Muscle layer of colon (tissue), 2 donors: Measurements from ENCODE around the gene HIPK4.

Experiments used
- H3K27ac ChIP-seq: one replicate; pipeline ENCODE4 v1.7.0; 2013; ENCODE audit warnings: low read depth, mild to moderate bottlenecking, low read length, moderate library complexity
- H3K27me3 ChIP-seq, 2 donors: one replicate each; pipeline ENCODE4 v1.7.0; 2013; ENCODE audit warnings: low read length in 2 of 2, mild to moderate bottlenecking in 2 of 2; ENCODE audit not compliant: insufficient read depth in 2 of 2, control insufficient read depth in 1 of 2
- H3K36me3 ChIP-seq: one replicate; pipeline ENCODE4 v1.7.0; 2013; ENCODE audit warnings: mild to moderate bottlenecking, low read length; ENCODE audit not compliant: insufficient read depth
- H3K4me1 ChIP-seq: one replicate; pipeline ENCODE4 v1.7.0; 2013; ENCODE audit warnings: mild to moderate bottlenecking, low read length; ENCODE audit not compliant: insufficient read depth
- H3K4me3 ChIP-seq, 2 donors: one replicate each; pipeline ENCODE4 v1.7.0; 2013; ENCODE audit warnings: low read length in 2 of 2, low read depth in 1 of 2, mild to moderate bottlenecking in 1 of 2, moderate library complexity in 1 of 2
- H3K9ac ChIP-seq: one replicate; pipeline ENCODE4 v1.7.0; 2013; ENCODE audit warnings: low read length
- H3K9me3 ChIP-seq: one replicate; pipeline ENCODE4 v1.7.0; 2013; ENCODE audit warnings: mild to moderate bottlenecking, low read length
- donor health status: abdominal sarcoma.
- donor health status: Adenocarcinoma of cecum.

Gene HIPK4

DNA sequence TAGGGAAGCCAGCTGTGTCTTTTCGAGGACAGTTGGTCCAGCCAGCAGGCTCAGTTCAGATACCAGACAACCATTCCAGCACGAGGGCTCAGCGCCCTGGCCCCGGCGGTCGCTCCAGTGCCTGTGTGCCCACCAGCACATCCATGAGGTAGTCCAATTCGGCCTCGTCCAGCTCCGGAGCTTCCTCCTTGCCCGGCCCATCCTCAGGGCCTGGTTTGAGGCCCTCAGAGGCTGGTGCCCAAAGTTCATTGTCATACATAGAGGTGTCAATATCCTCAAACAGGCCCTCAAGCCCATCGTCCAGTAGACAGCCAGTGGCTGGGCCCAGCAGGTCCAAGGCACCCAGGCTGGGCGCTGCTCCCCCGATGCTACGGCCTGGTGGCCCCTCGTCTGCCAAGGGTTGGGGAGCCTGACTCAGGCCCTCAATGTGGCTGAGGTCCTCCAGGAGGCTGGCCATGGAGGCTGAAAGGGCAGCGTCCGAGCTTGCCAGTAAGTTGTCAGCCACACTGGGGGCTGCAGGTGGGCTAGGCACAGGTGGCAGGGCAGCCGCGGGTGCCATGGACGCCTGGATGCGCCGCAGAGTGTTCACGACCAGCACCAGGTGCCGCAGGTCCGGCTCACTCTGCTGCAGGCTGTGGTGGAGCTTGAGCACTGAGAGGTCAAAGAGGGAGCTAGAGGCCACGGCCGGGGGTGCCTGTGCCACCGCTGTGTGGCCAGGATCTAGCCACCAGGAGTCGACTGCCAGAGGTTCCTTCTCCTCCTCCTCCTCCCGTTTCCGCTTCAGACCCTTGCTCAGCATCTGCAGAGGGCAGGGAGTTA lies 33.0 kb upstream of the HIPK4 start:
- Histone ChIP-seq H3K9ac (no peak overlapping the region), H3K9me3 (no peaks in the 10 kb centered on the region), H3K27ac (peak overlapping the region; percentile 100), H3K4me3 (peak overlapping the region in 1 of 2 donors; percentile 23), H3K27me3 (no peaks in the 10 kb centered on the region), H3K4me1 (peaks cover 31% of the 10 kb centered on the region), H3K36me3 (peaks cover 14% of the 10 kb centered on the region)

DNA sequence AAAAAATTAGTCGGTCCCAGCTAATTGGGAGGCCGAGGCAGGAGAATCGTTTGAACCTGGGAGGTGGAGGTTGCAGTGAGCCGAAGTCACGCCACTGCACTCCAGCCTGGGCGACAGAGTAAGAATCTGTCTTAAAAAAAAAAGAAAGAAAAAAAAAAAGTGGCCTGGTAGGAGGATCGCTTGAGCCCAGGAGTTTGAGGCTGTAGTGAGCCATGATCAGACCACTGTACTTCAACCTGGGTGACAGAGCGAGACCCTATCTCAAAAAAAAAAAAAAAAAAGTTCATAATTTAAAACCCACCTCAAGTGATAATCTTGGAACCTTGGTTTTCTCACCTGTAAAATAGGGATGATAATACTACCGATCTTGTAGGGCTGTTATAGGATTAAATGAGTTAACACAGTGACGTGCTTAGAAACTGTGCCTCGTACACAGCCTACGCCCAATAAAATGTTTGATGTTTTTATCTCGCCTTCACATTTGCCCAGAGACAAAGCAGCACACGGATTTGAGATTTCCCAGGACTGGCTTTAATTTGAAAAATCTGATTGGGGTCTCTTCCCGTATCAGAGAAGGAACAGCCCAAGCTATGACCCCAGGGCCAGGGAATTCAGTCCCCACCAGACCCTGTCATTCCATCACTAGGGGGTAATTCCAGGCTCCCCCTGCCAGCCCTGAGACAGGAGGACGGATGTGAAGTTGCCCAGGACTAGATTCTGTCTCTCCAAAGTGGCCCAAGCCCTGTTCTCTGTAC lies 32.2 kb upstream of the HIPK4 start:
- Histone ChIP-seq H3K4me1 (peaks cover 34% of the 10 kb centered on the region), H3K9me3 (no peaks in the 10 kb centered on the region), H3K27ac (peak overlapping the region; percentile 100), H3K36me3 (peaks cover 14% of the 10 kb centered on the region), H3K9ac (peak overlapping the region; percentile 89), H3K4me3 (no peak overlapping the region), H3K27me3 (no peaks in the 10 kb centered on the region)

DNA sequence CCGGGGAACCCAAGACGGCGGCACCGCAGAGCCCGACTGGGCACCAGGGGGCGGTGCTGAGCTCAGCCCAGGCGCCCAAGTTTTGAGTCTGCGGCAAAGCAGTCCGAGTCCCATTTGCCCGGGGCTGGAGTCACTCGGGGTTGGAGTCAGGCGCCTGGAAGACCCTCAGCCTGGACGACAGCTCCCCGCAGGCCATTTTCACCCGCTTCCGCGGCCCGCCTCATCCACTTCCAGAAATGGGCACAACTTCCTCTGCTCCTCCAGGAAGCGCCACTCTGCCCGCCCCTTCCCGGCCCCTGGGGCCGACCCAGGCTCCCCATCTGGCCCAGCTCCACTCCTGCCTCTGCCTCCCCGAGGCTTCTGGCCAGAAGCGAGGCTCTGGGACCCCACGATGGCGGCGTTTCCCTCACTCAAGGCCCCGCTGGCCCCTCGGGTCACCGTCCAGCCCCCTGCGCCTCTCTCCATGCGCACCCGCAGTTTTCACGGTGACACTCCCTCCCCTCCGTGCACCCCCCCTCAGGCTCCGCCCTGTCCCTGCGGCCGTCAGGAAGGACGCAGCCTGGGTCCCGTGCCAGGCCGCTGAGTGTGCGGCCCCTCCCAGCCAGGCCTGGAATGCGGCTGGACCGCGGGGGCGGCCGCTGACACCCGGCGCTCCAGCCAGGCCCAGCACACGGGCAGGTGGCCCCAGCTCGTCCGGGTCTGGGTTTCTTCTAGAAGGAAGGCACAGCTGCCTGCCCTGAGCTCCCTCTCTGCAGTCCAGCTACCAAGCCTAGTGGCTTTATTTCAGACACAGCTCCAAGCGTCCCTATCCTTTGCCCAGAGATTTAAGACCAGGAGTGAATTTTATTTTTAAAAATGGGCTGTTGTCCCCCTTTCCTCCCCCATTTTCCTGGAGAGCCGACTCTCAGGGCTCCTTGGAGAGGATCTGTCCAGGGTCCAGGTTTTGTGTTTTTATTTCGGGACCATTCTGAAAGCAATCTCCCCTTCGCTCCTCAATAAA lies 31.1 kb upstream of the HIPK4 start:
- Histone ChIP-seq H3K9me3 (no peaks in the 10 kb centered on the region), H3K27ac (peak overlapping the region; percentile 100), H3K36me3 (peaks cover 14% of the 10 kb centered on the region), H3K27me3 (no peaks in the 10 kb centered on the region), H3K4me1 (peaks cover 30% of the 10 kb centered on the region), H3K9ac (peak overlapping the region; percentile 89), H3K4me3 (peak overlapping the region; percentile 48 to 65)

DNA sequence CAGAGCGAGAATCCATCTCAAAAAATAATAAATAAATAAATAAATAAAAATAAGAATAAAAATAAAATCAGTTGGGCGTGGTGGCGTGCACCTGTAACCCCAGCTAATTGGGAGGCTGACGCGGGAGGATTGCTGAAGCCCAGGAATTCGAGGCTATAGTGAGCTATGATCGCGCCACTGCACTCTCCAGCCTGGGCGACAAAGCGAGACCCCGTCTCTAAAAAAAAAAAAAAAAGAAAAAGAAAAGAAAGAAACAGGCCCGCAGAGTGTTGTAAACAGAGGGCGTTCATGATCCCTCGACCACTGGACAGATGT lies 30.4 kb upstream of the HIPK4 start:
- H3K36me3 ChIP-seq: peaks cover 14% of the 10 kb centered on the region
- H3K4me1 ChIP-seq: peaks cover 30% of the 10 kb centered on the region
- no peaks in the 10 kb centered on the region for H3K27me3 ChIP-seq
- peak overlapping the region; percentile 48 to 65 for H3K4me3 ChIP-seq
- H3K9ac ChIP-seq: no peak overlapping the region
- no peaks in the 10 kb centered on the region for H3K9me3 ChIP-seq
- peak overlapping the region; percentile 100 for H3K27ac ChIP-seq

DNA sequence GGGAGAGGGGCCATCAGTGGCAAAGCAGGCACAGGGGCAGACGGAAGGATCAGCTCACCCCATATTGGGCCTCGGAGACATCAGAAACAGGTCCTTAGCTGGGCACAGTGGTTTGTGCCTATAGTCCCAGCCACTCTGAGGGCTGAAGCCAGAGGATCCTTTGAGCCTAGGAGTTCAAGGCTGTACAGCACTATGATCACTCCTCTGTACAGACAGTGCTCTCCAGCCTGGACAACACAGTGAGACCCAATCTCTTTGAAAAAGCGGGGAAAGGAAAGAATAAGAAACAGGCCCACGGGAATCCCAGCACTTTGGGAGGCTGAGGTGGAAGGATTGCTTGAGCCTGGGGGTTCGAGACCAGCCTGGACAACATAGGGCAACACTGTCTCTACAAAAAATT lies 29.8 kb upstream of the HIPK4 start:
- no peaks in the 10 kb centered on the region for H3K27me3 ChIP-seq
- no peak overlapping the region for H3K9ac ChIP-seq
- no peak overlapping the region for H3K4me3 ChIP-seq
- no peaks in the 10 kb centered on the region for H3K9me3 ChIP-seq
- no peak overlapping the region for H3K27ac ChIP-seq
- peaks cover 33% of the 10 kb centered on the region for H3K4me1 ChIP-seq
- H3K36me3 ChIP-seq: peaks cover 14% of the 10 kb centered on the region

DNA sequence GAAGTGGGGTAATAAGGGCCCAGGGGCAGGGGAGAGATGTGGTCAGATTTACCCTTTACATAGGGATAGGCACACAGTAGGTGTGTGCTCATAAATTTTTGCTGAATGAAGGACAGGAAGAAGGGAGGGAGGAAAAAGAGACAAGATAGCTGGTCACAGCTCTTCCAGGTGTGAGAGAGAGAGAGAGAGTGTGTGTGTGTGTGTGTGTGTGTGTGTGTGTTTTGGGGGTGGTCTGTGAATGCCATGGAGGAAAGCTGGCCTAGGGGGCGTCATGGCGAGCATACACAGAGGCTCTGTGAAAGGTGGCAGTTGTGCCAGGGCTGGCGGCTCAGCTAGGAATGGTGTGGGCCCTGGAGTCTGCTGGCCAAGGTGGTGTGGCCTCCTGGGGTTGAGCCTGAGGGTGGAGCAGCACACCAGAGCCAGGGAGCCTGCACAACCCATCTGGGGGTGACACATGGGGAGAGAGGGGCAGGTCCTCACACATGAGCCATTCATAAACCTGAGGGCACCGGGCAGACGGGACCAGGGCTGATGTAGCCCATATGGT lies 29.2 kb upstream of the HIPK4 start:
- Histone ChIP-seq H3K9me3 (no peaks in the 10 kb centered on the region), H3K27me3 (no peaks in the 10 kb centered on the region), H3K27ac (no peak overlapping the region), H3K36me3 (peaks cover 14% of the 10 kb centered on the region), H3K4me1 (peaks cover 28% of the 10 kb centered on the region), H3K9ac (no peak overlapping the region), H3K4me3 (no peak overlapping the region)

- no peak overlapping the region for H3K27ac ChIP-seq
- no peak overlapping the region for H3K4me3 ChIP-seq
- H3K27me3 ChIP-seq: no peaks in the 10 kb centered on the region
- H3K4me1 ChIP-seq: peaks cover 24% of the 10 kb centered on the region
- H3K36me3 ChIP-seq: peaks cover 10% of the 10 kb centered on the region
- no peak overlapping the region for H3K9ac ChIP-seq
- no peaks in the 10 kb centered on the region for H3K9me3 ChIP-seq
Observed at GRCh38 chr19:40418040-40418439, 28.1 kb upstream of the HIPK4 start.

DNA sequence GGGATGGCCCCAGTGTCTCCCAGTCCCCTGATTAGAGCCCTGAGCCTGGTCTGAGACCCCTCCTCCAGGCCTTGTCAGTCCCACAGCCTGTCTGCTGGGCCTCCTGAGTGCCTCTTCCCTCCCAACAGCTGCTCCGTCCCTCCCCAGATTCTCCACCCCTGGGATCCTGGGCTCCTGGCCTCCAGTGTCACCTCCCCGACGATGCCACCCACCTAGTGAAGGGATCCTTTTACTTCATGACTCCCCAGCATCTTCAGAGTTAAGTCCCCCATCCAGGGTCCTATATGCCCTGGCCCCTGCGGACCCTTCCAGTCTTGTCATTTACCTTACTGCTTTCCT lies 27.6 kb upstream of the HIPK4 start:
- H3K27me3 ChIP-seq: no peaks in the 10 kb centered on the region
- H3K27ac ChIP-seq: no peak overlapping the region
- H3K4me1 ChIP-seq: peaks cover 20% of the 10 kb centered on the region
- H3K9me3 ChIP-seq: no peaks in the 10 kb centered on the region
- H3K4me3 ChIP-seq: no peak overlapping the region
- no peak overlapping the region for H3K9ac ChIP-seq
- H3K36me3 ChIP-seq: peaks cover 6% of the 10 kb centered on the region

DNA sequence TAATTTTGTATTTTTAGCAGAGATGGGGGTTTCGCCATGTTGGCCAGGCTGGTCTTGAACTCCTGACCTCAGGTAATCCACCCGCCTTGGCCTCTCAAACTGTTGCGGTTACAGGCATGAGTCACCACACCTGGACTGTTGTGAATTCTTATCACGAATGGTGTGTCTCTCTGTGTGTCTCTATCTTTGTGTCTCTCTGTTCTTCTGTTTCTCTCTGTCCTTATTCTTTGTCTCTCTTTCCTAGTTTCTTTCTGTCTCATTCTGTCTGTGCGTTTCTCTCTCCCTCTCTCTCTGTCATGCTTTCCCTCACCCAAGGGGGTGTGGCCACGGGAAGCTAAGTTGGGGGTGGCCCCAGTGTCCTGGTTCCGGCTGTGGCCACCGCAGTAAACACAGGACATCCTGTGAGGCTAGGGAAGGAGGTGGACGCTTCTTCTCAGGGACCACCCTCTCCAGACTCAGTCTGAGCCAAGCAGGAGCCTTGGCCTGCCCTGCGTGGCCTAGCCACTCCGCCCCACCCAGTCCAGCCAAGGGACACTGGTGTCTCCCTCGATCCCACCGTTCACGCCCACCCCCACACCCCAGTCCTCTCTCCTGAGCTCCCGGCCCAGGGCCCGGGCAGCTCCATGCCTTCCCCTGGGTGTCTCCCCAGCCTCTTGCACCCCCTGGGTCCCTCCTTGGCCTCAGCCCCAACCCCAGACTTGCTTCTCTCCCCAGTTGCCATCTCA lies 27.1 kb upstream of the HIPK4 start:
- Histone ChIP-seq H3K9ac (no peak overlapping the region), H3K27ac (no peak overlapping the region), H3K36me3 (peaks cover under 1% of the 10 kb centered on the region), H3K9me3 (no peaks in the 10 kb centered on the region), H3K27me3 (no peaks in the 10 kb centered on the region), H3K4me1 (peaks cover 15% of the 10 kb centered on the region), H3K4me3 (no peak overlapping the region)

DNA sequence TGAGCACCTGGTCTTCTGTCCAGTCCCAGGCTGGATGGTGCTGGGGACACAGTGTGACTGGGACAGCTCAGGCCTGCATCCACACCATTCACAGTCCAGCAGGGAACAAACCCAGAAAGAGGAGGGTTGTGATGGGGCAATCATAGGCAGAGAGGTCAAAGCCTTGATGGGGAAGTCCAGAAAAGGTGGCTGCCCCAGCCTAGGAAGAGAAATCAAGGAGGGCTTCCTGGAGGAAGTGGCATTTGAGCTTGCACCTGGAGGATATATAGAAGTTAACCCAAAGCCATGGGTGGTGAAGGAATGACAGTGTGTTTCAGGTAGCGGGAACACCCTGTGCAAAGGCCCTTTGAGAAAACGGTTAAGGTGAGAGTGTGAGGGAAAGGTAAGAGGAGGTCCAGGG lies 25.8 kb upstream of the HIPK4 start:
- Histone ChIP-seq H3K27ac (no peak overlapping the region), H3K9ac (no peak overlapping the region), H3K36me3 (no peaks in the 10 kb centered on the region), H3K4me3 (no peak overlapping the region), H3K4me1 (peaks cover 15% of the 10 kb centered on the region), H3K9me3 (no peaks in the 10 kb centered on the region), H3K27me3 (no peaks in the 10 kb centered on the region)
